CD14-positive monocyte (primary cell): Measurements from ENCODE around the gene SLC46A3. TPM values are rescaled to one million over a fixed set of nuclear protein-coding genes. Genes with fewer than 3 reads are reported as not detected.
A peak's percentile ranks its signal among the peaks of the same experiment; 100 is the strongest.

ENCODE experiments used
- DNase-seq, 3 donors: peaks; one replicate each; pipeline ENCODE4 v3.0.0-alpha.2; 2011 to 2022
- H2AFZ ChIP-seq: 2 replicates; pipeline ENCODE4 v1.6.0; 2012; ENCODE audit warnings: mild to moderate bottlenecking, low read depth, low read length, inconsistent platforms; ENCODE audit not compliant: insufficient read depth, poor library complexity, severe bottlenecking
- H3K27ac ChIP-seq, 2 donors: 1 replicate in 1 of 2; 2 replicates in 1 of 2; pipeline ENCODE4 v1.5.1; 2012 to 2013; ENCODE audit warnings: low read length in 2 of 2, control low read depth in 1 of 2, inconsistent platforms in 1 of 2, low read depth in 1 of 2, mild to moderate bottlenecking in 1 of 2
- H3K27me3 ChIP-seq, 2 donors: one replicate each; pipeline versions ENCODE4 v1.6.0 to v1.6.1; 2011 to 2013; ENCODE audit warnings: low read length in 2 of 2; ENCODE audit not compliant: control insufficient read depth in 2 of 2, insufficient read depth in 2 of 2
- H3K36me3 ChIP-seq, 2 donors: replicated peaks in 1 of 2; 1 replicate in 1 of 2; 2 replicates in 1 of 2; pipeline versions ENCODE4 v1.5.1 to v1.6.1; 2012 to 2013; ENCODE audit warnings: low read length in 2 of 2, control low read depth in 1 of 2, inconsistent platforms in 1 of 2, mild to moderate bottlenecking in 1 of 2; ENCODE audit not compliant: insufficient read depth in 2 of 2, control insufficient read depth in 1 of 2
- H3K4me1 ChIP-seq, 2 donors: 1 replicate in 1 of 2; 2 replicates in 1 of 2; pipeline versions ENCODE4 v1.5.1 to v1.6.1; 2012 to 2013; ENCODE audit warnings: low read length in 2 of 2, control low read depth in 1 of 2, inconsistent platforms in 1 of 2, mild to moderate bottlenecking in 1 of 2, moderate library complexity in 1 of 2; ENCODE audit not compliant: insufficient read depth in 2 of 2, control insufficient read depth in 1 of 2
- H3K4me2 ChIP-seq: replicated peaks from 2 replicates; pipeline ENCODE3; 2012; ENCODE audit warnings: low read length, moderate library complexity, mild to moderate bottlenecking; ENCODE audit not compliant: poor library complexity, severe bottlenecking; ENCODE audit errors: extremely low read depth
- H3K4me3 ChIP-seq, 3 experiments: fragments of 200-600 bp in 1 of 3; sonication (generic) in 1 of 3; replicated peaks in 1 of 3; 1 replicate in 2 of 3; 2 replicates in 1 of 3; pipeline ENCODE4 v1.5.1; 2011 to 2013; ENCODE audit warnings: low read length in 3 of 3, mild to moderate bottlenecking in 3 of 3, control low read depth in 2 of 3, low read depth in 2 of 3, inconsistent platforms in 1 of 3, moderate library complexity in 1 of 3
- H3K79me2 ChIP-seq: 2 replicates; pipeline ENCODE4 v1.6.0; 2012; ENCODE audit warnings: mild to moderate bottlenecking, control low read depth, inconsistent platforms, low read length, moderate library complexity; ENCODE audit not compliant: insufficient read depth
- H3K9ac ChIP-seq: 2 replicates; pipeline ENCODE4 v1.6.0; 2017; ENCODE audit warnings: low read length, mild to moderate bottlenecking; ENCODE audit not compliant: insufficient read depth, poor library complexity, severe bottlenecking
- H3K9me3 ChIP-seq, 2 donors: replicated peaks in 1 of 2; 1 replicate in 1 of 2; 2 replicates in 1 of 2; pipeline versions ENCODE4 v1.5.1 to v1.6.1; 2012 to 2013; ENCODE audit warnings: low read length in 2 of 2, control low read depth in 1 of 2; ENCODE audit not compliant: control insufficient read depth in 1 of 2, insufficient read depth in 1 of 2
- H4K20me1 ChIP-seq: 2 replicates; pipeline ENCODE4 v1.6.0; 2012; ENCODE audit warnings: mild to moderate bottlenecking, low read length, control low read depth, moderate library complexity; ENCODE audit not compliant: insufficient read depth
- H3K27ac Mint-ChIP-seq, 7 donors: one replicate each; pipeline ENCODE4 v1.8.0; 2020; ENCODE audit warnings: mild to moderate bottlenecking in 7 of 7, mixed read lengths in 7 of 7, moderate library complexity in 6 of 7, inconsistent platforms in 2 of 7
- H3K27me3 Mint-ChIP-seq, 3 donors: one replicate each; pipeline ENCODE4 v1.8.0; 2021 to 2022; ENCODE audit warnings: low read depth in 3 of 3, mild to moderate bottlenecking in 3 of 3, mixed read lengths in 3 of 3, moderate library complexity in 3 of 3, inconsistent platforms in 1 of 3
- H3K36me3 Mint-ChIP-seq, 2 donors: one replicate each; pipeline ENCODE4 v1.8.0; 2020; ENCODE audit warnings: mixed read lengths in 2 of 2, inconsistent platforms in 1 of 2, mild to moderate bottlenecking in 1 of 2
- H3K4me1 Mint-ChIP-seq: one replicate; pipeline ENCODE4 v1.8.0; 2020; ENCODE audit warnings: mild to moderate bottlenecking, mixed read lengths
- H3K4me3 Mint-ChIP-seq, 2 donors: one replicate each; pipeline ENCODE4 v1.8.0; 2020; ENCODE audit warnings: mild to moderate bottlenecking in 2 of 2, mixed read lengths in 2 of 2, moderate library complexity in 1 of 2
- H3K9me3 Mint-ChIP-seq, 7 donors: one replicate each; pipeline ENCODE4 v1.8.0; 2020 to 2022; ENCODE audit warnings: mixed read lengths in 7 of 7, mild to moderate bottlenecking in 6 of 7, moderate library complexity in 6 of 7, inconsistent platforms in 2 of 7
- CTCF ChIP-seq: fragments of 200-600 bp; IDR thresholded peaks from one replicate; pipeline ENCODE4 v1.8.0; 2022; ENCODE audit warnings: antibody characterized with exemption, mild to moderate bottlenecking
- WGBS: methylation state at CpG from one replicate; pipeline ENCODE4 v1.1.5; 2013; ENCODE audit warnings: missing lambda C conversion rate; ENCODE audit not compliant: insufficient coverage; 5-methylcytosine and 5-hydroxymethylcytosine counted together
- intact Hi-C, 2 donors: fragments of 100-400 bp; cut with micrococcal nuclease; formaldehyde crosslinking; loops; one replicate each; pipeline versions ENCODE4 v1.15.0 to v1.15.1; 2023
- polyA plus RNA-seq, 3 donors: library from polyadenylated mRNA; depleted of rRNA in 1 of 3; unstranded in 2 of 3; stranded (reverse) in 1 of 3; fragments of 300-500 nt in 2 of 3; fragments of >200 nt in 1 of 3; fragmentation: Illumina TruSeq in 2 of 3; gene quantifications; 1 replicate in 2 of 3; 2 replicates in 1 of 3; pipeline ENCODE4 v1.2.3, GENCODE V29; 2012 to 2021

Gene SLC46A3
- polyA plus RNA-seq, 3 donors, result 8.2 to 21.1 (median 13.8) TPM

DNA sequence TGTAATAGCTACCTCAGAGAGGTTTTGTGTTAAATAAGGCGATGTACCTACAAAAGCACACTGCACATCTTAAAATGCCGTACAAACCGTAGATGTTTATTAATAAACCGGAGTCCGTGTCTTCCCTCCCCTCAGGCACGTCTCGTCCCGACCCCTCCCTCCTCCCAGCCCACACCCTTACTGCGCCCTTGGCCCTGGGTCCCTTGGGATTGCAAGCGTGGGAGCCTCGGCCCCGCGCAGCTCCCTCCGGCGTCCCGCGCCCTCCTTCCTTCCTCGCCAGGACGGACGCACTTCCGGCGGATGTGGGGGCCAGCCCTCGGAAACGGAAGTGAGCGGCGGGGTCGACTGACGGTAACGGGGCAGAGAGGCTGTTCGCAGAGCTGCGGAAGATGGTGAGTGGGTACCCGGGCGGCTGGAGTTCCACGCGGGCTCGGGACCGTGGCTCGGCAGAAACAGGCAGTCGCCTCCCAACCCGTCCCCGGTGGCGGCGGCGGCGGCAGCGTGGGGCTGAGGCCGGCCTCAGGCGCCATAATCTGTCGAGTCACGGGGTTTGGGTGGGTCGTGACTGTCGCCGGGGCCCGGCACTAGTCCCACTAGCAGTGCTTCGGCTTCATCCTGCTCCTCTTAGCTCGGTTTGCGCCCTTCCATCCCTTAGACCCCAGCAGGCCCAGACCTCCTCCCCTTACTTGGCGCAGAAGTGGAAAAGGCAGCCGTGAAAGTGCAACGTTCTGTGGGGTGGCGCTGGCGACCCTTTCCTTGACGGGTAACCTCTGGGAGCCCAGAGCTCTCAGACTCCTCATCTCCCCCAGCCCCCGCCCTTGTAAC lies 59.8 kb downstream of the SLC46A3 start, which contains the start of gene POMP:
Gene POMP, plus strand, starts transcription at position 335 of the 825 bp plus-strand sequence. Its CDS starts 55 bp downstream, at position 390.
- Mint-ChIP-seq H3K27ac (peak within 1 kb of the TSS; percentile 97 to 99 (median 98)), H3K36me3 (peaks cover 29 to 37% of the 10 kb centered on the region in 2 donors), H3K9me3 (no peaks in the 10 kb centered on the region), H3K4me1 (peaks cover 40% of the 10 kb centered on the region), H3K27me3 (no peaks in the 10 kb centered on the region), H3K4me3 (peak within 1 kb of the TSS; percentile 96 to 97)
- peaks cover 21 to 35% of the 10 kb centered on the region in 2 donors for H3K36me3 ChIP-seq
- peak within 1 kb of the TSS; percentile 91 to 96 for H3K27ac ChIP-seq
- intact Hi-C loops, result loop anchor here in 1 of 2 donors (10.0 kb wide), 1 partner anchor 56 kb away; the partner anchor contains the start of gene SLC46A3
- no peak for TF ChIP-seq CTCF
- H4K20me1 ChIP-seq, result peaks cover 42% of the 10 kb centered on the region
- peaks cover 32 to 34% of the 10 kb centered on the region in 2 donors for H3K4me1 ChIP-seq
- H3K4me3 ChIP-seq, result peak within 1 kb of the TSS; percentile 96 to 98 (median 97)
- peak; percentile 81 to 89 (median 82) for DNase-seq
- no peaks in the 10 kb centered on the region for H3K27me3 ChIP-seq
- peaks cover 79% of the 10 kb centered on the region for H3K79me2 ChIP-seq
- whole genome bisulfite sequencing, result under 1% methylated on average over 58 of the region's 64 CpGs
- H3K9ac ChIP-seq, result peak within 1 kb of the TSS; percentile 82
- no peaks in the 10 kb centered on the region for H3K9me3 ChIP-seq
- peak within 1 kb of the TSS; percentile 95 for H3K4me2 ChIP-seq
- H2AFZ ChIP-seq, result peak within 1 kb of the TSS; percentile 79

DNA sequence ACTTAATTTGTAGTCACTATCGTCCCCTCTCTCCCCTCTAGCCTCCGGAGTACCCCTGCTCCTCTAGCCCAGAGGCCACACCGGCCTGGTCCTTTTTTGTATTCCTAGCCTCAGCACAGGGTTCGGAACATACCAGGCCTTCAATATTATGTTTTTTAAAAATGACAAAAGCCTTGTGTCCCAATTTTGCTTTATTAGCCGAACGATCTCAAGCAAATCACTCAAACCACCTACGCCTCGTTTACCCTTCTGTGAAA lies 60.3 kb downstream of the SLC46A3 start:
- peaks cover 15 to 29% of the 10 kb centered on the region in 2 donors for H3K36me3 ChIP-seq
- H3K4me3 Mint-ChIP-seq, result peak overlapping the region; percentile 96 to 97
- no peaks in the 10 kb centered on the region for H3K27me3 ChIP-seq
- H3K4me3 ChIP-seq, result peak overlapping the region; percentile 96 to 98 (median 97)
- H3K27ac Mint-ChIP-seq, result peak overlapping the region; percentile 97 to 99 (median 98)
- H3K79me2 ChIP-seq, result peaks cover 74% of the 10 kb centered on the region
- H3K9me3 Mint-ChIP-seq, result no peaks in the 10 kb centered on the region
- DNase-seq, result no peak
- H3K4me1 Mint-ChIP-seq, result peaks cover 40% of the 10 kb centered on the region
- H4K20me1 ChIP-seq, result peaks cover 38% of the 10 kb centered on the region
- no peak for TF ChIP-seq CTCF
- no peaks in the 10 kb centered on the region for H3K9me3 ChIP-seq
- 4% methylated on average over 3 of the region's 8 CpGs for WGBS
- H3K27me3 Mint-ChIP-seq, result no peaks in the 10 kb centered on the region
- peak overlapping the region; percentile 79 for H2AFZ ChIP-seq
- intact Hi-C loops, result loop anchor here in 1 of 2 donors (10.0 kb wide), 1 partner anchor 56 kb away; the partner anchor contains the start of gene SLC46A3
- peaks cover 32 to 34% of the 10 kb centered on the region in 2 donors for H3K4me1 ChIP-seq
- H3K9ac ChIP-seq, result peak overlapping the region; percentile 82
- peak overlapping the region; percentile 91 to 96 for H3K27ac ChIP-seq
- H3K4me2 ChIP-seq, result peak overlapping the region; percentile 95
- H3K36me3 Mint-ChIP-seq, result peaks cover 26 to 33% of the 10 kb centered on the region in 2 donors
